Measurements from ENCODE around the gene INTS11.
A peak's percentile ranks its signal among the peaks of the same experiment; 100 is the strongest.

DNA sequence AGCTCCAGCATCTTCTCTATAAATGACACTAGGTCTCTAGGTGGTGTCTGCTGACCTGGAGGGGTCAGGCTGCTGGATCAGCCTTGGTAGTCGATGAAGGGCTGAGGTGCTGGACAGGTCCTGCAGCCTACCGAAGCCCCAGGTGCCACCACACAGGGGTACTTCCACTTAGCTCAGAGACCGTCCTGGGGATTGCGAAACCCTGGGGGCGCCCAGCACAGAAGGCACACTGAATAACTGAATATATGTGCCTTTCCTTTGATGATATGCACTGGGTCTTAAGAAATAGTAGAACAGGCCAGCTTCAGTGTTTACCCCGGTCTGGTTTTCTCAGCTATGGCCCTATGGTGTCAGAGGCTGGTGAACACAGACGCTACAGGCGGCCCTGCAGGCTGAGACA, 61.7 kb downstream of the INTS11 start:
- TF ChIP-seq TCF7L2 (IDR thresholded peaks at IDR 0.05; ENCODE audit: borderline replicate concordance, extremely low read depth, insufficient read depth, insufficient read length) (no peak), EGR1 (IDR thresholded peaks at IDR 0.05; ENCODE audit: low read depth) (no peak), SP1 (IDR thresholded peaks at IDR 0.05; ENCODE audit: low read depth) (no peak), EZH2 (IDR thresholded peaks at IDR 0.05) (no peak), SIN3A (IDR thresholded peaks at IDR 0.05; ENCODE audit: low read depth) (no peak), POLR2AphosphoS5 (IDR thresholded peaks at IDR 0.05; ENCODE audit: low read depth, low read length) (0 out of 2 replicates have a peak, but pooled peaks have one; percentile 20), CBX3 (IDR thresholded peaks at IDR 0.05; ENCODE audit: low read depth) (no peak)
- TF ChIP-seq, protein P1, sequence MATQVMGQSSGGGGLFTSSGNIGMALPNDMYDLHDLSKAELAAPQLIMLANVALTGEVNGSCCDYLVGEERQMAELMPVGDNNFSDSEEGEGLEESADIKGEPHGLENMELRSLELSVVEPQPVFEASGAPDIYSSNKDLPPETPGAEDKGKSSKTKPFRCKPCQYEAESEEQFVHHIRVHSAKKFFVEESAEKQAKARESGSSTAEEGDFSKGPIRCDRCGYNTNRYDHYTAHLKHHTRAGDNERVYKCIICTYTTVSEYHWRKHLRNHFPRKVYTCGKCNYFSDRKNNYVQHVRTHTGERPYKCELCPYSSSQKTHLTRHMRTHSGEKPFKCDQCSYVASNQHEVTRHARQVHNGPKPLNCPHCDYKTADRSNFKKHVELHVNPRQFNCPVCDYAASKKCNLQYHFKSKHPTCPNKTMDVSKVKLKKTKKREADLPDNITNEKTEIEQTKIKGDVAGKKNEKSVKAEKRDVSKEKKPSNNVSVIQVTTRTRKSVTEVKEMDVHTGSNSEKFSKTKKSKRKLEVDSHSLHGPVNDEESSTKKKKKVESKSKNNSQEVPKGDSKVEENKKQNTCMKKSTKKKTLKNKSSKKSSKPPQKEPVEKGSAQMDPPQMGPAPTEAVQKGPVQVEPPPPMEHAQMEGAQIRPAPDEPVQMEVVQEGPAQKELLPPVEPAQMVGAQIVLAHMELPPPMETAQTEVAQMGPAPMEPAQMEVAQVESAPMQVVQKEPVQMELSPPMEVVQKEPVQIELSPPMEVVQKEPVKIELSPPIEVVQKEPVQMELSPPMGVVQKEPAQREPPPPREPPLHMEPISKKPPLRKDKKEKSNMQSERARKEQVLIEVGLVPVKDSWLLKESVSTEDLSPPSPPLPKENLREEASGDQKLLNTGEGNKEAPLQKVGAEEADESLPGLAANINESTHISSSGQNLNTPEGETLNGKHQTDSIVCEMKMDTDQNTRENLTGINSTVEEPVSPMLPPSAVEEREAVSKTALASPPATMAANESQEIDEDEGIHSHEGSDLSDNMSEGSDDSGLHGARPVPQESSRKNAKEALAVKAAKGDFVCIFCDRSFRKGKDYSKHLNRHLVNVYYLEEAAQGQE (IDR thresholded peaks at IDR 0.05; ENCODE audit: low read depth): no peak
- TF ChIP-seq, protein P2, sequence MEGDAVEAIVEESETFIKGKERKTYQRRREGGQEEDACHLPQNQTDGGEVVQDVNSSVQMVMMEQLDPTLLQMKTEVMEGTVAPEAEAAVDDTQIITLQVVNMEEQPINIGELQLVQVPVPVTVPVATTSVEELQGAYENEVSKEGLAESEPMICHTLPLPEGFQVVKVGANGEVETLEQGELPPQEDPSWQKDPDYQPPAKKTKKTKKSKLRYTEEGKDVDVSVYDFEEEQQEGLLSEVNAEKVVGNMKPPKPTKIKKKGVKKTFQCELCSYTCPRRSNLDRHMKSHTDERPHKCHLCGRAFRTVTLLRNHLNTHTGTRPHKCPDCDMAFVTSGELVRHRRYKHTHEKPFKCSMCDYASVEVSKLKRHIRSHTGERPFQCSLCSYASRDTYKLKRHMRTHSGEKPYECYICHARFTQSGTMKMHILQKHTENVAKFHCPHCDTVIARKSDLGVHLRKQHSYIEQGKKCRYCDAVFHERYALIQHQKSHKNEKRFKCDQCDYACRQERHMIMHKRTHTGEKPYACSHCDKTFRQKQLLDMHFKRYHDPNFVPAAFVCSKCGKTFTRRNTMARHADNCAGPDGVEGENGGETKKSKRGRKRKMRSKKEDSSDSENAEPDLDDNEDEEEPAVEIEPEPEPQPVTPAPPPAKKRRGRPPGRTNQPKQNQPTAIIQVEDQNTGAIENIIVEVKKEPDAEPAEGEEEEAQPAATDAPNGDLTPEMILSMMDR (IDR thresholded peaks at IDR 0.05 in 2 of 3, conservative IDR thresholded peaks at IDR 0.05 in 1 of 3; ENCODE audit: borderline replicate concordance in 1 of 3, insufficient read depth in 1 of 3, low read depth in 2 of 3, low read length in 2 of 3): no peak
- TF ChIP-seq, protein P3, sequence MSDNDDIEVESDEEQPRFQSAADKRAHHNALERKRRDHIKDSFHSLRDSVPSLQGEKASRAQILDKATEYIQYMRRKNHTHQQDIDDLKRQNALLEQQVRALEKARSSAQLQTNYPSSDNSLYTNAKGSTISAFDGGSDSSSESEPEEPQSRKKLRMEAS (IDR thresholded peaks at IDR 0.05): no peak
- TF ChIP-seq, protein P4, sequence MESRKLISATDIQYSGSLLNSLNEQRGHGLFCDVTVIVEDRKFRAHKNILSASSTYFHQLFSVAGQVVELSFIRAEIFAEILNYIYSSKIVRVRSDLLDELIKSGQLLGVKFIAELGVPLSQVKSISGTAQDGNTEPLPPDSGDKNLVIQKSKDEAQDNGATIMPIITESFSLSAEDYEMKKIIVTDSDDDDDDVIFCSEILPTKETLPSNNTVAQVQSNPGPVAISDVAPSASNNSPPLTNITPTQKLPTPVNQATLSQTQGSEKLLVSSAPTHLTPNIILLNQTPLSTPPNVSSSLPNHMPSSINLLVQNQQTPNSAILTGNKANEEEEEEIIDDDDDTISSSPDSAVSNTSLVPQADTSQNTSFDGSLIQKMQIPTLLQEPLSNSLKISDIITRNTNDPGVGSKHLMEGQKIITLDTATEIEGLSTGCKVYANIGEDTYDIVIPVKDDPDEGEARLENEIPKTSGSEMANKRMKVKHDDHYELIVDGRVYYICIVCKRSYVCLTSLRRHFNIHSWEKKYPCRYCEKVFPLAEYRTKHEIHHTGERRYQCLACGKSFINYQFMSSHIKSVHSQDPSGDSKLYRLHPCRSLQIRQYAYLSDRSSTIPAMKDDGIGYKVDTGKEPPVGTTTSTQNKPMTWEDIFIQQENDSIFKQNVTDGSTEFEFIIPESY (IDR thresholded peaks at IDR 0.05; ENCODE audit: extremely low read depth, insufficient replicate concordance, low read length): no peak

Data from HCT116 (cell line).